G401 (cell line): ENCODE results near the gene FAM83B. TPM values are rescaled to one million over a fixed set of nuclear protein-coding genes. Genes with fewer than 3 reads are reported as not detected.
"Not testable (repeated sequence)": the region's sequence is repeated elsewhere in the genome, so short reads cannot be mapped to it uniquely, and the experiment has no call there.

Experiments used
- DNase-seq: peaks from one replicate; pipeline ENCODE4 v3.0.0-alpha.2; 2015; ENCODE audit warnings: low spot score
- in situ Hi-C: cut with HindIII; loops from 2 replicates; pipeline ENCODE4 v1.10.0; 2016; ENCODE audit warnings: low sequenced_read_pairs, mixed read lengths
- total RNA-seq: library from RNA; depleted of rRNA; stranded (reverse); fragments of >200 nt; shearing (Covaris generic); gene quantifications from 2 replicates; pipeline ENCODE4 v1.2.3, GENCODE V29; 2014

The FAM83B gene
- total RNA-seq, 1 experiment from 2014 or later, result not detected

DNA sequence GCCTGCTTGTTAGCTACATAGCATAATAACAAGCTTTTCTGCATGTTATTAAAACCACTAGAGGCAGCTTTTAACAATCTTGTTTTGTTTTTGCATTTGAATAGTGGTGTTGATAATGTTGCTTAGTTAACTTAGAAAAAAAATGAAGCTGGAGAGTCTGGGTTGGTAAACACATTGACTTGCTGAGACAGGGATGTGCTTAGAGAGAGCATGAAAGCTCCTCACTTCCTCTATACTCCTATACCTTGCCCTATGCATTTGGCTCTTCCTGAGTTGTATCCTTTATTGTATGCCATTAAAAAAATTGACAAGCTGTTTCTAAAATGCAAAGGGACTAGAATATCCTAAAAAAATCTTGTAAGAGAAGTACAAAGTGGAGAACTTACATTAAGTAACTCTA, 13.6 kb downstream of the FAM83B start:
- in situ Hi-C loops, result no loop called here
- DNase-seq, result no peak

DNA sequence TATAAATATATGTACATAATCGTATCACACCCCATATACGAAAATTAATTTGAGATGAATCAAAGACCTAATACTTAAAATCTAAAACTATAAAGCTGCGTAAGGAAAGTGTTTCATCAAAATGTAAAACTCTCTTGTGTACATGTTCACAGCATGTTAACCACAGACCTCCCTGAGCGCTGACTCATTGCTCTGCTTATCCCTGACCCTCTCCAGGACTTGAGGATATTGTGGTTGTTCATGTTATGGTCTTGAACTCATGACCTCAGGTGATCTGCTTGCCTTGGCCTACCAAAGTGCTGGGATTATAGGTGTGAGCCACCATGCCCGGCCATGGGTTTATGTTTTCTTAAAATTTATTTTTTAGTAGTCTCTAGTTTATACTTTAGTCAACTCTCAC, 14.2 kb downstream of the FAM83B start:
- in situ Hi-C loops, result no loop called here
- no peak for DNase-seq

DNA sequence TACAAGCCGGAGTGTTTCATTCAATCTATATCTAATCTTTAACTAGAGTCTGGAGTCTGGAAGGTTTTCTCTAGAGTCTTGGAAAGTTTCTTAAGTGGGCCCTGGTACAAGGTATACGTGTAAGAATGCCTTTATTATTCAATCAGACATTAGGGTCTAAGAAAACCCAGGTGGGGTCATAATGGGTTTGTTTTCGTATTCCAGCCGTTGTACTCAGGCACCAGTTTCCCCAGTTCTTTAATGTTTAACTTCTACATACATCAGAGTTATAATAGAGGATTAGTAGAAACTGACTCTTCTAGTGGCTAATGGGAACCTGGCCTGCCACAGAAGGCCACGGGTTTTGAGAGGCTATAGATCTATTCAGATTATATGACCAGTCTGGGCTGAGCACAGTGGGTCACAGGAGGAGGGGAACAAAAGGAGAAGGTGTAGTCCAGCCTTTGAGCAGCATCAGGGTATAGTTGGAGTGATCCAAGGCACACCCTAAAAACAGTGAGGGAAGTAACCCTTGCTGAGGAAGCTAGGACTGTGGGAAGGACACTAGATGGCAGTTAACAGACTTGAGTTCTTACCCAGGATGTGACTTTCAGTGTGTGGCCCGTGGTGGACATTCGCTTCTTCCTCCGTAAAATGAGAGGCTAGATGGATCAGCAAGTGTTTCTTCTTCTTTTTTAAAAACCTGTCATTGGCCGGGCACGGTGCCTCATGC, 15.5 kb downstream of the FAM83B start:
- in situ Hi-C loops, result no loop called here
- no peak for DNase-seq

DNA sequence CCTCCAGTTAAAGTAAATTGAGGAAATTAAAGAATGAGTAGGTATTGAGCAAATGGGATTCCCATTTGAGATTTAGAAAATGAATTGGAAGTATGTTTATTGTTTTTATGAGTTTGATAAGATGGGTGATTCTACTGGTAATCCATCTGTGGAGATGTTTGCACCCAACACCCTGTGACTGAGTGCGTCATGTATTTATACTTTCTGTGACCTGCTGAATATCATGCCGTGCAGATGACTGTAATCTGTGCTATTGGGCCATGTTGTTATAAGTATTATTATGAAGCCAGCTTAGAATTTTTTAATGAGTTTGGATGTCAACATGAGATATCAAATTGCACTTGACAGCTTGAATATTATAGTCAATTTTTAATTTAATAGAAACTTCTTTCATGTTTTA, 17.7 kb downstream of the FAM83B start:
- no peak for DNase-seq
- in situ Hi-C loops, result no loop called here

DNA sequence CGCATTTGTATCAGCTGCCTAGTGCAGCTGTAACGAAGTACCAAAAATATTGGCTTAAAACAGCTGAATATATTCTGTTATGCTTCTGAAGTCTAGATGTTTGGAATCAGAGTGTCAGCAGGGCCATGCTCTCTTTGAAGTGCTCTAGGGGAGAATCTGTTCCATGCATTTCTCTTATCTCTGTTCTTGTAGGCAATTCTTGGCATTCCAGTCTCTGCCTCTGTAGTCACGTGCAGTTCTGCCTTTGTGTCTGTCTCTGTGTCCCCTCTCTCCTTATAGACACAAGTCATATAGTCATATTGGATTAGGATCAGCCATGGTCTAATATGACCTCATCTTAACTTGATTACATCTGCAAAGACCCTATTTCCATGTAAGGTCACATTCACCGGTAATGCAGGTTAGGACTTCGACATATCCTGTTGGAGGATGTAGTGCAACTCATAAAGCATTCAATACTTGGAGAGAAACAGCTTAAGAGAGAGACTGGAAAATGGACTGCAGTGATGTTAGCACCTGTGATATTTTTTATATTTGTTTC, 18.6 kb downstream of the FAM83B start:
- in situ Hi-C loops, result no loop called here
- DNase-seq, result no peak

DNA sequence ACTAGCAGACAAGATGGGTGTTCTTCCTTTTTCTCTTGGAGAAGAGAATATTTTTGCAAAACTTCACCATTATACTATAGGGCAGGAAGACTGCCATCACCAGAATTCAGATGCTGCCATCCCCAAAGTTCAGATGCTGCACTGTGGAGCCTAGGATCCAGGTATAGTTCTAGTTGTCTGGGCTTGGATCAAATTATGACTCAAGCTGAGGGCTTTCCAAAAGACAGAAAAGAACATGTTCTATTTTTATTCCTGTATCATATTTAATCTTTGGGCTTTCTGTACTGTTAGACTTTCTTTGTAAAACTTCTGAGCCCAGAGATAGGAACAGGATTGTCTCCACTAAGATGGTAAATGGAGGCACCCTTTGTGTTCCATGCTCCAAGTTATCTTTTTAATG, 22.0 kb downstream of the FAM83B start:
- DNase-seq, result no peak
- in situ Hi-C loops, result no loop called here

DNA sequence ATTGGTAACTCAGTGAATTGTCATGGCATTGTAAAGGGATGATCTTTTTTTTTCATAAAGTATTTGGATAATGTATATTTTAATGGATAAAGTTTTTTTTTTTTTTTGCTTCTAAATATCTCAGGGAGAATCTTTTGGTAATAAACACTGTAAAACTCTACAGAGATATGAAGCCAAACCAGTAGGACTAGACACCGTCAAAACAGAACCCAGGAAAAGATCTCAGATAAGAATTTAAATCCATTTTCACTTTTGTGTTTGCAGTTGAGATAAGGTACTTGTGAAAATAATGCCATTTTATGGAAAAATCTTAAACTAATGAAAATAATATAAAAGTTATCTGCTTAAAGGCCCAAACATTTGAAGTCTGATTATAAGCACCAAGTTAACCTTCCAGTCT, 27.0 kb downstream of the FAM83B start:
- in situ Hi-C loops, result no loop called here
- no peak for DNase-seq

DNA sequence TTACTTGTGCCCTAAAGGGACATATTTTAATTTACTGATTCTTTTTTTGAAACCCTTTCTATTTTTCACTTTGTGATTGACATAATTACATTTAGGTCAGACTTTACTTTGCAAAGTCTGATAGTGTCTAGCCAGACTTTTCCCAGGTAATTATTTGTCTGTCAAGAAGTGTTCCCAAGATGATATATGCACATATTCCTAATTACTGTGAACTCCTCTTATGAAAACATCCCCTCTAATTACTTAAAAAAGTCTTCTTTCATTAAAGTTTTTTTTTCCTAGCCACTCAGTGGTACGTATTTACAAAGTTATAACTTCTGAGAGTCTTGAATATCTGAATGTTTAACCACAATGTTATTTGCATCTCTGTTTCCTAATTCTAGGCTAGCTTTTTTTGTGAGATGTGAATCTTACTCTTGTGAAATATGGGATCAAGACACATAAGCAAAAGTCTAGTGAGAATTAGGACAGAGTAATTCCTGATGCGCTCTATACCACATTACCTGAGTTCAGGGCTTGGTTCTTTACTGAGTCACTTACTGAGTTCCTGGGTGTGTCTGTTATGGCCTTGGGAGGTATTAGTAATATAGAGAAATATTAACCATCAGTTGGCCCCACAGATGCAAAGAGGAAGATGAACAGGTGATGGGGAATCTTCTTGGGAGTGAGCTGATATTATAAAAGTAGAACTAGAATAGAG, 27.9 kb downstream of the FAM83B start:
- in situ Hi-C loops, result no loop called here
- DNase-seq, result no peak

DNA sequence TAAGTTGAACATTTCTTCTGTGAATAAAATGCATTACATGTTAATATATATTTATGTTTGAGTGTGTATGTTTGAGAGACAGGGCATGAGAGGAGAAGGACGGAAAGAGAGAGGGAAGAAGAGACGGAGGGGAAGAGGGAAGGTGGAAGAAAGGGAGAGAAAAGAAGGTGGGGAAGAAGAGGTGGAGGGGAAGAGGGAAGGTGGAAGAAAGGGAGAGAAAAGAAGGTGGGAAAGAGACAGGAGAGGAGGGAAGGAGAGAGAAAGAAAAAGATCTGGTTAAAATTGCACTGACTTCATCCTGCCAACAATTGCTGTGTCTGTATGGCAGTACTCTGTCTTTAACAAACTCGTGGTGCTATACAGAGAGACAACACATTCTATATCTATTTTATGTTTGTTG, 29.0 kb downstream of the FAM83B start:
- in situ Hi-C loops, result no loop called here
- DNase-seq, result no peak

DNA sequence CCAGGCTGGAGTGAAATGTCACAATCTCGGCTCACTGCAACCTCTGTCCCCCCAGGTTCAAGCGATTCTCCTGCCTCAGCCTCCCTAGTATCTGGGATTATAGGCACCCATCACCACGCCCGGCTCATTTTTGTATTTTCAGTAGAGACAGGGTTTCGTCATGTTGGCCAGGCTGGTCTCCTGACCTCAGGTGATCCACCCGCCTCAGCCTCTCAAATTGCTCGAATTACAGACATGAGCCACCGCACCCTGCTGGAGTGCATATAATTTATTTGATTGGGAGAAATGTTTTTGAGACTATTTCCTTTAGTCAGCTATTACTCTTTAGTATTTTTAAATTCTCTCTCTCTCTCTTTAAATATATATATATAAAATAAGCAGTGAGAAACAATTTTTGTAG, 29.8 kb downstream of the FAM83B start:
- in situ Hi-C loops, result no loop called here
- no peak for DNase-seq

DNA sequence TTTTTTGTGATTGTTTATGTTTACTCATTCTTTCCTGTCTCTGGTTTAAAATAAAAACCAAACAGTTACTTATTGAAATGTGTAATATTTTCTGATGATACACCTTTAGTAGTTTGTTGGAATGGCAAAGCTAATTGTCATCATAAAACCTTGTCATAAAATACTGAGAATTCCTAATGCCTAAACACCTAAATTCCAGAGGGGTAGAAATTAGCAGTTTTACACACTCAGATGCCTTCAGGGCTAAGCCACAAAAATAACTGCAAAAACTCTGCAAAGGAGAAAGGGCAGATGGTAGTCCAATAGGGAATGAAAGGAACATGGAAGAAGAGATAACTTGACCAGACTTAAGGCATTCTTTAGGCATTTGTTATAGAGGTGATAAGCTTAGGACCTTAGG, 30.3 kb downstream of the FAM83B start:
- in situ Hi-C loops, result no loop called here

DNA sequence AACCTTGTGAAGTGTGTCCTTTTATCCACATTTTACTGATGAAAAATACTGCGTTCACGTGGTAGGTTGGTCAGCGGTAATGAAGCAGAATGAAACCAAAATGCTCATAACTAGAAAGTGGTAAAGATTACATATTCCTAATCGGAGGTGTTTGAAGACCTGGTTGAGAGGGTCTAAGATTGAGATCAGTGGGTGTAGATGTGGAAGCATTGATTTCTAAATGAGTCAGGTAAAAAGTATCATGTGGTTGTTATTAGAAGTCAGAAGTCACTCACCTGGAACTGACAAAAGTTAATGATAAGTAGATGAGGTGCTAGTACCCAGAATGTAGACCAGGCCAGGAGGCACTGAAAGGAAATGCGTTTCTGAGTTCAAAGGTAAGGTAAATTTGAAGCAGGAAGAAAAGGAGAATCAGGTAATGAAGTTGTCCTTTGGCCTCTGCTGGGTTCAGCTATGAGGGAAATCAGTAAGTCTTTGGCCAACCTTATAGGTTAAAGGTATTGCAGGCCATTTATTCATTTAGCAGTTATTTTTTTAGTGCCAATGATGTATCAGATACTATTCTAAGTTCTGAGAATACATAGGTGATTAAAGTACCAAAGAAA, 31.2 kb downstream of the FAM83B start:
- no peak for DNase-seq
- in situ Hi-C loops, result no loop called here

More for the DNA sequence above, 30.3 kb downstream of the FAM83B start:
- DNase-seq, result no peak

DNA sequence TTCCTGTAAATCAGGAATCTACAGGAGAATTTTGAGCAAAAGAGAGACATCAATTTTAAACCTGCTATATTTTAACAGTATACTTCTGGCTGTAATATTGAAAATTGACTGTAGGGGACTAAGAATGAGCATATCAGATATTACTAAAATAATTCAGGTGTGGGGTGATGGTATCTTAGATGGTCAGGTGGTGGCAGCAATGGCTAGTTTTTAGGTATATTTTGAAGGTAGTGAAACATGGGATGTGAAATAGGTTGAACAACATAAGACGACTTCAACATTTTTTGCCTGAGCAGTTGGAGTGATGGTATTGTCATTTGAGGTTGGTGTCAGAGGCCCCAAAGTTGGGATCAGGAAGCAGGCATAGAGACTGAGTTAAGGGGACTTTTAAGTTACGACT, 32.1 kb downstream of the FAM83B start:
- in situ Hi-C loops, result no loop called here
- DNase-seq, result no peak

DNA sequence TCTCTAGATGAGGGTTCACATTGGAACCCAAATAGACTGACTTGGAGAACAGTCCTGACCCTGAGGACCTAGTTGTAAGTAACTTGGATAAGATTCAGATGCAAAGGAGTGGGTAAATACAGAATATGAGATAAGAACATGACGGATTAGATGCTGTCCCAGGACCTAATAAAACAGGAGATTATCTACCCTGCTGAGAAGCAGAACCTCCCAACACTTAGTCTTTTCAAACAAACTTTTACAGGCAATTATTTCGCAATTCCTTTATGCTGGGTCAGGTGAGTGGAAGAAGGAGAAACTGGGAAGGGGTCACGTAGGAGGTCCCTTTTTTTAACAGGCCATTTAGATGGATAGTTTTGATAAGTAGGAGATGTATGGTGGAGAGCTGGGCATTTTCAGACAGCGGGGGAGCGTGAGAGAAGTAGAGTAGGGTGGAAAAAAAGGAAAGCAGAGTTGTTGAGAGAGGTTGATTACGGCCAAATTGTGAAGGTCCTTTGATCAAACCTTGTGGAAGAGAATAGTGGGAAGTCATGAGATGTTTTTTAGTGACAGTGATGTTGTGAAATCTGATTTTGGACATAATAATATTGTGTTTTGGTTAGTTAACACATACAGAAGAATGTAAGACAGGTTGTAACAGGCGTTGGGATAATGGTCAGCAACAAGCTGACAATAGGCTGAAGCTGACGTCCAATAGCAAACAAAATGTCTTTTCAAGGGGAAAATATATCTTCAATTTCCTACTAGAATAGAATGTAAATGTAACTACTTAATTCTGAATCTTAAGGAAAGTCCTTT, 32.8 kb downstream of the FAM83B start:
- DNase-seq, result no peak
- in situ Hi-C loops, result no loop called here

DNA sequence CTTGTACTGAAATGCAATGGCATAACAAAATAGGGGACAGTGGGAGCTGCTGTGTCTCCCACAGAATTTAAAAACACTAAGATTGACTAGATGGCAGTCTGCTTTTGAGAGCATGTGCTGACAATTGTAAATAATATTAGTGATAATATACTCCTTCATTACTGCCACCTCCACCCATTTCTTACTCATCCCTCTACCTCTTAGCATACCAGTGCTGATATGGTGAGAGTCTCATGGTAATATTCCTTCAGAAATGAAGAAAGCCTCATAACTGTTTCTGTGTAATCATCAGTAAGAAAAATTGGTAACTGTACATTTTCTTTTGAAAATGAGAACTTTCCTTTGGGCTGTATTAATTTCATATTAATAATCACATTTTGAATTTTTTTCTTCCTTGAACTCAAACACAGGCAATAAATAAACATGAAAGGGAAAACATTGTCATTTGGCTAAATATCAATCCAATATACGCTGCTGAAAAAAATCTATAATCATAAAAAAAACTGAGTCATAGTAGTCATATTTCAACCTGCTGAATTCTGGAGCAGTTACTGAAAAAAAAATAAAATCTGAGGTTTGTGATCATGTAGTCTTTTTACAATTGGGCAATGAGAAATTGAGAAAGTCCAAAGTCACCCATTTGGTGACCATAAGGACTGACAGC, 34.6 kb downstream of the FAM83B start:
- no peak for DNase-seq
- in situ Hi-C loops, result no loop called here

DNA sequence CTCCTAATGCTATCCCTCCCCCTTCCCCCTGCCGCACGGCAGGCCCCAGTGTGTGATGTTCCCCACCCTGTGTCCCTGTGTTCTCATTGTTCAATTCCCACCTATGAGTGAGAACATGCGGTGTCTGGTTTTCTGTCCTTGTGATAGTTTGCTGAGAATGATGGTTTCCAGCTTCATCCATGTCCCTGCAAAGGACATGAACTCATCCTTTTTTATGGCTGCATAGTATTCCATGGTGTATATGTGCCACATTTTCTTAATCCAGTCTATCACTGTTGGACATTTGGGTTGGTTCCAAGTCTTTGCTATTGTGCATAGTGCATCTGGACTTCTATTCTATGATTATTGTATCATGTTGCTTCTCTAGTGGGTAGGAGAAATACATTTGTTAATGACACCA, 35.3 kb downstream of the FAM83B start:
- DNase-seq, in situ Hi-C loops: not testable (repeated sequence)

DNA sequence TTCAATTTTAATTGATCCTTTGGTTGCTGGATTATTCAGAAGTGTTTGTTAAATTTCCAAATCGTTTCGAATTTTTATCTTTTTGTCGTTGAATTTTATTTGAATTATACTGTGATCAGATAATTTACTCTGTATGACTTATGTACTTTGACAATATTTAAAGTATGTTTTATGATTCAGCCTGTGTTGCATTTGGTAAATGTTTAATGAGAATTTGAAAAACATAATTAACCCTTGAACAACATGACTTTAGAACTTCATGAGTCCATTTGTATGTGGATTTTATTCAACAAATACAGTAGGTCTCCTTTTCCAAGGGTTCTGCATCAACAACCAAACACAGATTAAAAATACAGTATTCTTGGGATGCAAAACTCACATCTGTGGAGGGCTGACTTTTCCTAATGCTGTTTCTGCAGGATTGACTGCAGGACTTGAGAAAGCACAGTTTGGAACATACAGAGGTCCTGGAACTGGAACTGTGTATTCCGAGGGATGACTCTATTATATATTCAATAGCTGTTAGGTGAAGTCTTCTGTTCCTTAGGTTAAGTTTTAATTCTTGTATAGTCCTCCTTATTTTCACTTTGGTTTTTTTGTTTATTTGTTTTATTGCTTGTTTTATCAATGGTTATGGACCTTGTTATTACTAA, 40.5 kb downstream of the FAM83B start:
- no peak for DNase-seq
- in situ Hi-C loops, result no loop called here

DNA sequence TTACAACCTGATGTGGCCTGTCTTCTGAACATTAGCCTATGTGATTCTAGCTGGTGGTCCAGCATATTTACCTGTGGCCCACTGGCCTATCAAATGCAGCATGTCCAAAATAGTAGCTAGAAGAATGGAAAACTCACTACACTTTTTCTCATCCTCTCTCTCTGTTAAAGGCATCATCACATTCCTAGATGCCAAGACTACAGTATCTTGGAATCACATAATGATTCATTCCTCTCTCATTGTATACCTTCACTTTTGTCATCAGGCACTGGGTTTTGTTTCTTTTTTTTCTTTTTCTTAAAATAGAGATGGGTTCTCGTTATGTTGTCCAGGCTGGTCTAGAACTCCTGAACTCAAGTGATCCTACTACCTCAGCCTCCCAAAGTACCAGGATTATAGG, 45.0 kb downstream of the FAM83B start:
- no peak for DNase-seq
- in situ Hi-C loops, result no loop called here

DNA sequence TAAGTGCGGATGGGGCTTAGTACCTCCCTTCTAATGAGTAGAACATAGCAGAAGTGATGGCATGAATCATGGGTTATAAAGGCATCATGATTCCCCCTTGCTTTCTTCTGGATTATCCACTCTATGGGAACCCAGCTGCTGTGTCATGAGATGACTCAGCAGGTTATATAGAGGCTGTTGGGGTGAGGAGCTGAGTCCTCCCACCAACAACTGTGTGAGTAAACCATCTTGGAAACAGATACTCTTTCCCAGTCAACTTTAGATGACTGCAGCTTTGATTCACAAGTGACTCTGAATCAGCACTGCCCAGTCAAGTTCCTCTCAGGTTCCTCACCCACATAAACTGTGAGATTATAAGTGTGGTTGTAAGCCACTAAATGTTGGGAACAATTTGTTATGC, 46.3 kb downstream of the FAM83B start:
- DNase-seq, result no peak
- in situ Hi-C loops, result no loop called here
